Fibroblast of lung (primary cell): Measurements from ENCODE around the gene DCTPP1. TPM values are rescaled to one million over a fixed set of nuclear protein-coding genes. Genes with fewer than 3 reads are reported as not detected.

Experiments
- DNase-seq, 2 donors: peaks; one replicate each; pipeline versions ENCODE4 v3.0.0 to v3.0.0-alpha.2; 2010; ENCODE audit warnings: low read depth in 2 of 2
- H2AFZ ChIP-seq: 2 replicates; pipeline ENCODE4 v1.5.1; 2012; ENCODE audit warnings: low read length, control low read depth, inconsistent platforms
- H3K27ac ChIP-seq: 2 replicates; pipeline ENCODE4 v1.5.1; 2011; ENCODE audit warnings: low read length, control low read depth; ENCODE audit not compliant: insufficient read depth
- H3K27me3 ChIP-seq: 2 replicates; pipeline ENCODE4 v1.5.1; 2011; ENCODE audit warnings: mild to moderate bottlenecking, low read length; ENCODE audit not compliant: control insufficient read depth, insufficient read depth
- H3K36me3 ChIP-seq: 2 replicates; pipeline ENCODE4 v1.5.1; 2011; ENCODE audit warnings: low read length; ENCODE audit not compliant: control insufficient read depth, insufficient read depth
- H3K4me1 ChIP-seq: 2 replicates; pipeline ENCODE4 v1.5.1; 2011; ENCODE audit warnings: low read length; ENCODE audit not compliant: control insufficient read depth, insufficient read depth; ENCODE audit errors: extremely low read depth
- H3K4me2 ChIP-seq: 2 replicates; pipeline ENCODE4 v1.5.1; 2011; ENCODE audit warnings: low read length, control low read depth; ENCODE audit not compliant: insufficient read depth; ENCODE audit errors: extremely low read depth
- H3K4me3 ChIP-seq, 4 experiments: fragments of 200-600 bp in 1 of 4; sonication (generic) in 1 of 4; replicated peaks in 1 of 4; 2 replicates each; pipeline ENCODE4 v1.5.1; 2011 to 2016; ENCODE audit warnings: low read length in 4 of 4, low read depth in 3 of 4, mild to moderate bottlenecking in 3 of 4, control low read depth in 2 of 4, inconsistent platforms in 1 of 4, mixed read lengths in 1 of 4; ENCODE audit not compliant: insufficient read depth in 1 of 4; ENCODE audit errors: control extremely low read depth in 1 of 4
- H3K79me2 ChIP-seq: 2 replicates; pipeline ENCODE4 v1.5.1; 2012; ENCODE audit warnings: mild to moderate bottlenecking, low read length, inconsistent platforms; ENCODE audit not compliant: control insufficient read depth, insufficient read depth
- H3K9ac ChIP-seq: 2 replicates; pipeline ENCODE4 v1.5.1; 2011; ENCODE audit warnings: mild to moderate bottlenecking, low read length, control low read depth; ENCODE audit not compliant: insufficient read depth
- H3K9me3 ChIP-seq: 2 replicates; pipeline ENCODE4 v1.5.1; 2012; ENCODE audit warnings: low read depth, low read length; ENCODE audit not compliant: control insufficient read depth, insufficient read depth
- H4K20me1 ChIP-seq: 2 replicates; pipeline ENCODE4 v1.5.1; 2011; ENCODE audit warnings: low read length; ENCODE audit not compliant: control insufficient read depth, insufficient read depth; ENCODE audit errors: extremely low read depth
- EZH2 ChIP-seq: IDR thresholded peaks from 2 replicates; pipeline ENCODE4 v1.5.1; 2012; ENCODE audit warnings: low read length, control low read depth, mild to moderate bottlenecking; ENCODE audit errors: missing control alignments
- polyA plus RNA-seq, 2 donors: library from polyadenylated mRNA; depleted of rRNA in 1 of 2; stranded (reverse) in 1 of 2; unstranded in 1 of 2; fragments of >200 nt; gene quantifications; 2 replicates each; pipeline ENCODE4 v1.2.1, GENCODE V29; 2011 to 2012; ENCODE audit warnings: missing spikeins in 1 of 2
- total RNA-seq: library from RNA; depleted of rRNA; stranded (reverse); fragments of >200 nt; gene quantifications from 2 replicates; pipeline ENCODE4 v1.2.1, GENCODE V29; 2014
- TF ChIP-seq, protein P1 (sequence below), 2 donors: IDR thresholded peaks in 1 of 2; conservative IDR thresholded peaks in 1 of 2; 1 replicate in 1 of 2; 2 replicates in 1 of 2; pipeline ENCODE4 v1.5.1; 2011 to 2012; ENCODE audit warnings: low read length in 2 of 2, control low read depth in 1 of 2, inconsistent platforms in 1 of 2, low read depth in 1 of 2, mild to moderate bottlenecking in 1 of 2

DCTPP1 gene
- total and polyA plus RNA-seq, 2 donors (not counting 1 experiment from before 2014, with no cell fraction given): 6.6 to 23.6 TPM

GRCh38 chr16:30380803-30381208 is 49.0 kb downstream of the DCTPP1 start:
- Histone ChIP-seq H3K36me3 (no peaks in the 10 kb centered on the region), H3K4me3 (no peak overlapping the region), H3K9me3 (no peaks in the 10 kb centered on the region), H3K79me2 (peaks cover 3% of the 10 kb centered on the region), H3K27ac (no peak overlapping the region), H2AFZ (no peak overlapping the region), H4K20me1 (no peaks in the 10 kb centered on the region), H3K4me1 (peaks cover 9% of the 10 kb centered on the region), H3K27me3 (no peaks in the 10 kb centered on the region), H3K4me2 (no peak overlapping the region), H3K9ac (no peak overlapping the region)
- no peak for DNase-seq
- TF ChIP-seq, protein P1, sequence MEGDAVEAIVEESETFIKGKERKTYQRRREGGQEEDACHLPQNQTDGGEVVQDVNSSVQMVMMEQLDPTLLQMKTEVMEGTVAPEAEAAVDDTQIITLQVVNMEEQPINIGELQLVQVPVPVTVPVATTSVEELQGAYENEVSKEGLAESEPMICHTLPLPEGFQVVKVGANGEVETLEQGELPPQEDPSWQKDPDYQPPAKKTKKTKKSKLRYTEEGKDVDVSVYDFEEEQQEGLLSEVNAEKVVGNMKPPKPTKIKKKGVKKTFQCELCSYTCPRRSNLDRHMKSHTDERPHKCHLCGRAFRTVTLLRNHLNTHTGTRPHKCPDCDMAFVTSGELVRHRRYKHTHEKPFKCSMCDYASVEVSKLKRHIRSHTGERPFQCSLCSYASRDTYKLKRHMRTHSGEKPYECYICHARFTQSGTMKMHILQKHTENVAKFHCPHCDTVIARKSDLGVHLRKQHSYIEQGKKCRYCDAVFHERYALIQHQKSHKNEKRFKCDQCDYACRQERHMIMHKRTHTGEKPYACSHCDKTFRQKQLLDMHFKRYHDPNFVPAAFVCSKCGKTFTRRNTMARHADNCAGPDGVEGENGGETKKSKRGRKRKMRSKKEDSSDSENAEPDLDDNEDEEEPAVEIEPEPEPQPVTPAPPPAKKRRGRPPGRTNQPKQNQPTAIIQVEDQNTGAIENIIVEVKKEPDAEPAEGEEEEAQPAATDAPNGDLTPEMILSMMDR (conservative IDR thresholded peaks at IDR 0.05 in 1 of 2, IDR thresholded peaks at IDR 0.05 in 1 of 2; ENCODE audit: low read depth in 1 of 2, low read length in 2 of 2): no peak
- TF ChIP-seq EZH2: no peak

DNA sequence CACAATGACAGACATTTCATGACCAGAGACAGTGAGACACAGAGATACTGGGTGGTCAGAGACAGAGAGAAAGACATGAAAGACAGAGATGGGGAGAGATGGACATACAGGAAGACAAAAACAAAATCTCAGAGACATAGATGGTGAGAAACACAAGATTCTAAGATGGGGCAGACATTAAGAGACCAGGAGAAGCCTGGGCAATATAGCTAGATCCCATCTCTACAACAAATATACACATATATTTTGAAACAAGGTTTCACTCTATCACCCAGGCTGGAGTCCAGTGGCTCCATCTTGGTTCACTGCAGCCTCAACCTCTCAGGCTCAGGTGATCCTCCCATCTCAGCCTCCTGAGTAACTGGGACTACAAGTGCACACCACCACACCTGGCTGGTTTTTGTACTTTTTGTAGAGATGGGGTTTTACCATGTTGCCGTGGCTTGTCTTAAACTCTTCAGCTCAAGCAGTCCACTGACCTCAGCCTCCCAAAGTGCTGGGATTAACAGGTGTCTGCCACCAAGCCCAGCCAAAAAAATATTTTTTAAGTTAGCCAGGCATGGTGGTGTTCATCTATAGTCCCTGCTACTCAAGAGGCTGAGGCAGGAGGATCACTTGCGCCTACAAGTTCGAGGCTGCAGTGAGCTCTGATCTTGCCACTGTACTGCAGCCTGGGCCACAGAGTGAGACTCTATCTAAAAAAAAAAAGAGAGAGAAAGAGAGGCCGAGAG is 49.6 kb downstream of the DCTPP1 start:
- Histone ChIP-seq H3K4me3 (no peak overlapping the region), H3K9me3 (no peaks in the 10 kb centered on the region), H3K36me3 (no peaks in the 10 kb centered on the region), H3K27ac (no peak overlapping the region), H3K4me1 (peaks cover 9% of the 10 kb centered on the region), H3K27me3 (no peaks in the 10 kb centered on the region), H3K4me2 (no peak overlapping the region), H4K20me1 (no peaks in the 10 kb centered on the region), H3K9ac (no peak overlapping the region), H2AFZ (no peak overlapping the region), H3K79me2 (peaks cover 3% of the 10 kb centered on the region)
- TF ChIP-seq EZH2: no peak
- TF ChIP-seq, protein P1 (conservative IDR thresholded peaks at IDR 0.05 in 1 of 2, IDR thresholded peaks at IDR 0.05 in 1 of 2; ENCODE audit: low read depth in 1 of 2, low read length in 2 of 2): no peak
- DNase-seq: no peak

- Histone ChIP-seq H4K20me1 (no peaks in the 10 kb centered on the region), H3K79me2 (peaks cover 3% of the 10 kb centered on the region), H3K27ac (no peak overlapping the region), H3K4me3 (peak overlapping the region; percentile 64 to 77 (median 72)), H3K4me2 (peak overlapping the region; percentile 96), H3K4me1 (peaks cover 9% of the 10 kb centered on the region), H3K27me3 (no peaks in the 10 kb centered on the region), H3K9ac (peak overlapping the region; percentile 48), H3K36me3 (no peaks in the 10 kb centered on the region), H3K9me3 (no peaks in the 10 kb centered on the region), H2AFZ (peak overlapping the region; percentile 25)
- DNase-seq: no peak
- TF ChIP-seq, protein P1 (conservative IDR thresholded peaks at IDR 0.05 in 1 of 2, IDR thresholded peaks at IDR 0.05 in 1 of 2; ENCODE audit: low read depth in 1 of 2, low read length in 2 of 2): no peak
- TF ChIP-seq EZH2: no peak
Measured at GRCh38 chr16:30379158-30379783, 50.6 kb downstream of the DCTPP1 start.
